Measurements from ENCODE around the gene PLEKHA4.

GRCh38 chr19:48819366-48819816, 49.0 kb downstream of the PLEKHA4 start:
- TF ChIP-seq CTCF (IDR thresholded peaks at IDR 0.05) (no peak), EZH2 (IDR thresholded peaks at IDR 0.05; ENCODE audit: borderline replicate concordance, insufficient read depth, low read depth, low read length, poor library complexity, severe bottlenecking) (no peak)
